SU-DHL-6 (cell line): Measurements from ENCODE around the gene LURAP1L.

Source experiments
- H2AFZ ChIP-seq: fragments of 200-600 bp; sonication (generic); 2 replicates; pipeline ENCODE4 v1.6.1; 2014; ENCODE audit warnings: low read depth, mild to moderate bottlenecking, moderate library complexity, mixed read lengths, antibody characterized with exemption, low read length; ENCODE audit not compliant: severe bottlenecking
- H3F3A ChIP-seq: fragments of 200-600 bp; shearing (Covaris generic); 2 replicates; pipeline ENCODE4 v1.6.0; 2016; ENCODE audit warnings: antibody characterized with exemption, mild to moderate bottlenecking; ENCODE audit not compliant: insufficient read depth
- H3K27ac ChIP-seq: fragments of 200-600 bp; sonication (generic); 2 replicates; pipeline ENCODE4 v1.5.1; 2016; ENCODE audit warnings: low read depth, mild to moderate bottlenecking, low read length, moderate library complexity, mixed read lengths
- H3K27me3 ChIP-seq: fragments of 200-600 bp; sonication (generic), shearing (Covaris generic); 2 replicates; pipeline ENCODE4 v1.6.0; 2014; ENCODE audit warnings: mild to moderate bottlenecking, low read length
- H3K36me3 ChIP-seq: fragments of 200-600 bp; sonication (generic); 2 replicates; pipeline ENCODE4 v1.6.1; 2014; ENCODE audit warnings: mild to moderate bottlenecking, low read length, mixed read lengths
- H3K4me2 ChIP-seq: fragments of 300-600, 200-600 bp; shearing (Covaris generic), sonication (generic); 2 replicates; pipeline ENCODE4 v1.6.0; 2014; ENCODE audit warnings: low read length, low read depth, mild to moderate bottlenecking; ENCODE audit not compliant: poor library complexity, severe bottlenecking
- H3K4me3 ChIP-seq: fragments of 200-600 bp; sonication (generic); 2 replicates; pipeline ENCODE4 v1.5.1; 2014; ENCODE audit warnings: antibody characterized with exemption, low read length, mild to moderate bottlenecking, mixed read lengths; ENCODE audit not compliant: insufficient read depth, poor library complexity, severe bottlenecking
- H3K79me2 ChIP-seq: fragments of 200-600 bp; sonication (generic); 2 replicates; pipeline ENCODE4 v1.6.1; 2014; ENCODE audit warnings: mild to moderate bottlenecking, low read length, moderate library complexity; ENCODE audit not compliant: insufficient read depth
- H3K9ac ChIP-seq: fragments of 200-600 bp; sonication (generic); 2 replicates; pipeline ENCODE4 v1.7.0; 2014; ENCODE audit warnings: mild to moderate bottlenecking, low read length
- H3K9me2 ChIP-seq: fragments of 200-600 bp; sonication (generic); replicated peaks from 2 replicates; pipeline ENCODE4 v1.6.1; 2014; ENCODE audit warnings: low read length; ENCODE audit not compliant: insufficient read depth
- H3K9me3 ChIP-seq: fragments of 200-600 bp; sonication (generic); 2 replicates; pipeline ENCODE4 v1.6.1; 2014; ENCODE audit warnings: low read length, mixed read lengths; ENCODE audit not compliant: insufficient read depth
- H4K20me1 ChIP-seq: fragments of 200-600 bp; sonication (generic); 2 replicates; pipeline ENCODE4 v1.6.1; 2014; ENCODE audit warnings: low read depth, mild to moderate bottlenecking, antibody characterized with exemption, low read length, moderate library complexity, mixed read lengths
- CTCF ChIP-seq: fragments of 200-600 bp; sonication (generic); IDR thresholded peaks from one replicate; pipeline ENCODE4 v1.5.1; 2017; ENCODE audit warnings: antibody characterized with exemption, mild to moderate bottlenecking, low read length, moderate library complexity; ENCODE audit not compliant: insufficient read depth, poor library complexity, severe bottlenecking
- EZH2phosphoT487 ChIP-seq: fragments of 200-600 bp; sonication (generic), shearing (Covaris generic); conservative IDR thresholded peaks from 2 replicates; pipeline ENCODE4 v1.6.1; 2018; ENCODE audit warnings: mild to moderate bottlenecking, antibody characterized with exemption, low read length, moderate library complexity, mixed read lengths

The LURAP1L gene

GRCh38 chr9:12759761-12760160, 15.1 kb upstream of the LURAP1L start:
- H3K4me2 ChIP-seq, result no peak overlapping the region
- TF ChIP-seq EZH2phosphoT487, result no peak
- no peak for TF ChIP-seq CTCF
- no peaks in the 10 kb centered on the region for H3K9me2 ChIP-seq
- no peak overlapping the region for H3K9ac ChIP-seq
- H2AFZ ChIP-seq, result no peak overlapping the region
- H3K79me2 ChIP-seq, result no peaks in the 10 kb centered on the region
- H4K20me1 ChIP-seq, result no peaks in the 10 kb centered on the region
- no peak overlapping the region for H3K4me3 ChIP-seq
- no peaks in the 10 kb centered on the region for H3K27me3 ChIP-seq
- H3K36me3 ChIP-seq, result no peaks in the 10 kb centered on the region
- no peaks in the 10 kb centered on the region for H3K9me3 ChIP-seq
- no peak overlapping the region for H3K27ac ChIP-seq
- H3F3A ChIP-seq, result no peaks in the 10 kb centered on the region

- Histone ChIP-seq H3K9ac (no peak overlapping the region), H3K4me3 (no peak overlapping the region)
Measured at GRCh38 chr9:12760758-12761157, 14.1 kb upstream of the LURAP1L start.

GRCh38 chr9:12764150-12764549, 10.7 kb upstream of the LURAP1L start:
- H3F3A ChIP-seq, result no peaks in the 10 kb centered on the region

More at GRCh38 chr9:12760758-12761157, 14.1 kb upstream of the LURAP1L start:
- H3K79me2 ChIP-seq, result no peaks in the 10 kb centered on the region
- H3K27me3 ChIP-seq, result no peaks in the 10 kb centered on the region
- no peak overlapping the region for H2AFZ ChIP-seq
- H3K9me3 ChIP-seq, result no peaks in the 10 kb centered on the region
- H4K20me1 ChIP-seq, result no peaks in the 10 kb centered on the region
- no peaks in the 10 kb centered on the region for H3F3A ChIP-seq
- TF ChIP-seq CTCF, result no peak
- no peak for TF ChIP-seq EZH2phosphoT487
- no peaks in the 10 kb centered on the region for H3K36me3 ChIP-seq
- H3K9me2 ChIP-seq, result no peaks in the 10 kb centered on the region
- H3K27ac ChIP-seq, result no peak overlapping the region
- H3K4me2 ChIP-seq, result no peak overlapping the region

More at GRCh38 chr9:12764150-12764549, 10.7 kb upstream of the LURAP1L start:
- Histone ChIP-seq H4K20me1 (no peaks in the 10 kb centered on the region), H3K9ac (no peak overlapping the region), H3K27ac (no peak overlapping the region), H3K9me2 (no peaks in the 10 kb centered on the region), H3K4me3 (no peak overlapping the region), H3K27me3 (no peaks in the 10 kb centered on the region), H3K9me3 (no peaks in the 10 kb centered on the region), H3K36me3 (no peaks in the 10 kb centered on the region), H3K4me2 (no peak overlapping the region), H2AFZ (no peak overlapping the region), H3K79me2 (no peaks in the 10 kb centered on the region)
- TF ChIP-seq CTCF, result no peak
- no peak for TF ChIP-seq EZH2phosphoT487
